ENCODE measurements around the gene OPHN1. TPM values are rescaled to one million over a fixed set of nuclear protein-coding genes. Genes with fewer than 3 reads are reported as not detected.
A peak's percentile ranks its signal among the peaks of the same experiment; 100 is the strongest.

OPHN1 gene
- total RNA-seq, 4 donors from 2014 or later: 4.9 to 20.1 (median 8.1) TPM

DNA sequence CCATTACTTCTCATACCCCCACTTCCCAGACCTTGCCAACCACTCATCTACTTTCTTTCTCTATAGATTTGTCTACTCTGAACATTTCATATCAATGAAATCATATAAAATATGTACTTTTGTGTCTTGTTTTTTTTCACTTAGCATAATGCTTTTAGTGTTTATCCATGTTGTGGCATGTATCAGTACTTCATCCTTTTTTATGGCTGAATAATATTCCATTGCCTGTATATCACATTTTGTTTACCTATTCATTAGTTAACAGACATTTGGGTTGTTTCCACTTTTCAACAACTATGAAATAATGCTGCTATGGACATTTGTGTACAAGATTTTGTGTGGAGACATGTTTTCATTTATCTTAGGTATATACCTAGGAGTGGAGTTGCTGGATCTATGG is 324.1 kb downstream of the OPHN1 start:
- no peak overlapping the region for H3K4me3 ChIP-seq (ENCODE audit: low read depth, poor library complexity, severe bottlenecking)
- intact Hi-C loops (cut with DNase I; ENCODE audit: low total_unique reads): no loop called here
- no peak for DNase-seq (ENCODE audit: low spot score in 2 of 2)
- TF ChIP-seq, protein P1, sequence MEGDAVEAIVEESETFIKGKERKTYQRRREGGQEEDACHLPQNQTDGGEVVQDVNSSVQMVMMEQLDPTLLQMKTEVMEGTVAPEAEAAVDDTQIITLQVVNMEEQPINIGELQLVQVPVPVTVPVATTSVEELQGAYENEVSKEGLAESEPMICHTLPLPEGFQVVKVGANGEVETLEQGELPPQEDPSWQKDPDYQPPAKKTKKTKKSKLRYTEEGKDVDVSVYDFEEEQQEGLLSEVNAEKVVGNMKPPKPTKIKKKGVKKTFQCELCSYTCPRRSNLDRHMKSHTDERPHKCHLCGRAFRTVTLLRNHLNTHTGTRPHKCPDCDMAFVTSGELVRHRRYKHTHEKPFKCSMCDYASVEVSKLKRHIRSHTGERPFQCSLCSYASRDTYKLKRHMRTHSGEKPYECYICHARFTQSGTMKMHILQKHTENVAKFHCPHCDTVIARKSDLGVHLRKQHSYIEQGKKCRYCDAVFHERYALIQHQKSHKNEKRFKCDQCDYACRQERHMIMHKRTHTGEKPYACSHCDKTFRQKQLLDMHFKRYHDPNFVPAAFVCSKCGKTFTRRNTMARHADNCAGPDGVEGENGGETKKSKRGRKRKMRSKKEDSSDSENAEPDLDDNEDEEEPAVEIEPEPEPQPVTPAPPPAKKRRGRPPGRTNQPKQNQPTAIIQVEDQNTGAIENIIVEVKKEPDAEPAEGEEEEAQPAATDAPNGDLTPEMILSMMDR (IDR thresholded peaks at IDR 0.05): no peak
- no peak for TF ChIP-seq POLR2A (IDR thresholded peaks at IDR 0.05)

DNA sequence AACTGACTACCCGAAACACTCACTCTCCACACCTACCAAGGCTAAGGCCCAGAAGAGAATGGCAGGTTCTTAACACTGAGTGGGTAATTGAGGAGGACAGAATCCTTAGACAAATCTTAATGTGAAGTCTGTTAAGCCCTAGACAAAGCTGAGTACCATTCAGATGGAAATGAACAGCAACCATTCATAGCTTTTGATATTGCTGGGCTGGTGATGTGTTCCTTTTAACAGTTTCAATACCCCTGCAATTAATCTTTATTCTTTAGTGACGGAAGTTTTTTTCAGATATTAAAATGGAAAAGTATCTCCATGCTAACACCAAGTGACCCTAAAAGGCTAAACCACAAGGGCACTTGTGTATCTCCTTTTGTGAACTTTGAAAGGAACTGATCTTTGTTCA is 334.9 kb downstream of the OPHN1 start:
- no peak overlapping the region for H3K4me3 ChIP-seq (ENCODE audit: low read depth, poor library complexity, severe bottlenecking)
- intact Hi-C loops (cut with DNase I; ENCODE audit: low total_unique reads): no loop called here
- DNase-seq (ENCODE audit: low spot score in 2 of 2): no peak
- no peak for TF ChIP-seq POLR2A (IDR thresholded peaks at IDR 0.05)
- WGBS, 2 donors: 75 to 97% methylated on average over 2 of the region's 2 CpGs

DNA sequence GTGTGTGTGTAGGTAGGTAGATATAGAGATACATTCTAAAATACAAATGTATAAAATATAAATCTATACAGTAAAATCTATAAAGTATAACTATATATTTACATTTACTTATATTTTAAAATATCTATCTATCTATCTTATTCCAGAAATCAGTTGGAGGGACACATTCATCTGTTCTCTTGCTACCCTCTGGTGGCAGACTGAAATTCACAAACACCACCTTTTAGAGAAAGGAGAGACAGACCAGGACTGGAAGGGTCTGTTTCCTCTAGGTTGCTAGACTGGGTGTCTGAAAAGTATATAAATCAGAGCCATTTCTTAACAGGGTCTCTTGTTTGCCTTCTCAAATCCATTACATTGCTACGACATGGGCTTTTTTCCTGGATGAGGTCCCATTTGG is 343.0 kb downstream of the OPHN1 start:
- no peak overlapping the region for H3K4me3 ChIP-seq (ENCODE audit: low read depth, poor library complexity, severe bottlenecking)
- WGBS, 2 donors: 67 to 69% methylated on average over 1 of the region's 1 CpG
- DNase-seq (ENCODE audit: low spot score in 2 of 2): no peak
- intact Hi-C loops (cut with DNase I; ENCODE audit: low total_unique reads): no loop called here
- TF ChIP-seq, protein P1 (IDR thresholded peaks at IDR 0.05): no peak
- no peak for TF ChIP-seq POLR2A (IDR thresholded peaks at IDR 0.05)

DNA sequence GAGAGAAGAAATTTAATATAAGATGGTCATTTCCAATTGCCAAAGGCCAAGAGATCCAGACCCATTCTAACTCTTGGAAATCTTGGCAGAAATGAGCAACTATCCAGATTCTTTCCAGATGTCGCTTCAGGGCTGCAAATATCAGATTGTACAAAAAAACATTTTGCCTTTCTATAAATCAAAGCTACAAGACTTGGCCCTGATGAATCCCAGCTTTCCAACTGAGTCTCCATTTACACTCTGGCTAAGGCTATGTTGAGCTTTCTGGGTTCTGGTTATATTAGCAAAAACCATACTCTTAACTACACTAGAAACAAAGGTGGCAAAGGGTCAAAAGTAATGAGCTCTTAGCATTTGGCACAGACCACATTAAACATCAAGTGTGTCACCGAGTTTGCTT is 345.8 kb downstream of the OPHN1 start:
- H3K4me3 ChIP-seq (ENCODE audit: low read depth, poor library complexity, severe bottlenecking): no peak overlapping the region
- intact Hi-C loops (cut with DNase I; ENCODE audit: low total_unique reads): no loop called here
- WGBS, 2 donors: 46 to 52% methylated on average over 2 of the region's 2 CpGs
- no peak for DNase-seq (ENCODE audit: low spot score in 2 of 2)
- TF ChIP-seq POLR2A (IDR thresholded peaks at IDR 0.05): no peak
- TF ChIP-seq, protein P1 (IDR thresholded peaks at IDR 0.05): no peak

DNA sequence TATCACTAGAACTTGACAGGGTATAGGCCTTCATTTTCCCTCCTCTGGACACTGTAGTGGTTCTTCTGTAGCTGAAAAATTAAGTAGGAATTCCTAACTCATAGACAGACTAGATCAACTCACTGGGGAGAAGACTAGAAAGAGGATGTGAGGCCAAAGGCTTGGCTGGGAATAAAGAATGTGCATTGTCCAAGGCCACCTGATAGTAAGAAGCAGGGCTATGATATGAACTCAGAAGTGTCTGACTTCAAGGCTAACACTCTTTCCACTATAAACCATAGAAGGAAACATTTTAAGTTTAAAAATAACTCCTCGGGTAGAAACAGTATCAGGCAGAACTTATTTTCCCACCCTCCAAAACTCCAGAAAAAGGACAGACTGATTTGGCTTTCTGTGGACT is 346.6 kb downstream of the OPHN1 start:
- intact Hi-C loops (cut with DNase I; ENCODE audit: low total_unique reads): no loop called here
- TF ChIP-seq, protein P1 (IDR thresholded peaks at IDR 0.05): no peak
- TF ChIP-seq POLR2A (IDR thresholded peaks at IDR 0.05): no peak
- WGBS, 2 donors: 53 to 56% methylated on average over 1 of the region's 1 CpG

DNA sequence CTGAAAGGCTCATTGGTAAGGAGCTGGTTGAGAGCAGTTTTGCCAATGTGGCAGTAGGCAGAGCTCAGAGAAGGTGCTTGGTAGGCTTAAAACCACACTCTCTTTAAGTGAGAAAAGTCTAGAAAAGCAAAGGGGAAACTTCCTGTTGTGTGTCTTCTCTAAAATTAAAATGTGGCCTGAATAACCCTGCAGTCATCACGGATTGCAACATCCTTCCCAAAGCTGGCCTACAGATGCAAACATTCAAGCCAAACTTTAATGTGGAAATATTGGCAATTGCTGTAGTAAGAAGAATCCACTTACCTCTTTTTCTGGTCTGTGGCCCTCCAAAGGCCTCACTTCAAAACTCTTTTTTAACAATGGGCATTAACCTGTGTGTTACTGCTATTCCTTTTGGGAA is 348.5 kb downstream of the OPHN1 start:
- TF ChIP-seq POLR2A (IDR thresholded peaks at IDR 0.05): no peak
- TF ChIP-seq, protein P1 (IDR thresholded peaks at IDR 0.05): no peak
- H3K4me3 ChIP-seq (ENCODE audit: low read depth, poor library complexity, severe bottlenecking): no peak overlapping the region
- intact Hi-C loops (cut with DNase I; ENCODE audit: low total_unique reads): no loop called here
- 0 to 18% methylated on average over 1 of the region's 1 CpG for WGBS, 2 donors
- DNase-seq (ENCODE audit: low spot score in 2 of 2): peak in 1 of 2 donors; percentile 20

More for the DNA sequence above, 346.6 kb downstream of the OPHN1 start:
- no peak for DNase-seq (ENCODE audit: low spot score in 2 of 2)
- no peak overlapping the region for H3K4me3 ChIP-seq (ENCODE audit: low read depth, poor library complexity, severe bottlenecking)

Measured in lower leg skin (tissue), 4 donors.